ENCODE data around the gene SLC52A3.

GRCh38 chr20:801678-802077, 33.4 kb upstream of the SLC52A3 start:
- TF ChIP-seq CTCF (IDR thresholded peaks at IDR 0.05) = no peak
- TF ChIP-seq, protein P1, sequence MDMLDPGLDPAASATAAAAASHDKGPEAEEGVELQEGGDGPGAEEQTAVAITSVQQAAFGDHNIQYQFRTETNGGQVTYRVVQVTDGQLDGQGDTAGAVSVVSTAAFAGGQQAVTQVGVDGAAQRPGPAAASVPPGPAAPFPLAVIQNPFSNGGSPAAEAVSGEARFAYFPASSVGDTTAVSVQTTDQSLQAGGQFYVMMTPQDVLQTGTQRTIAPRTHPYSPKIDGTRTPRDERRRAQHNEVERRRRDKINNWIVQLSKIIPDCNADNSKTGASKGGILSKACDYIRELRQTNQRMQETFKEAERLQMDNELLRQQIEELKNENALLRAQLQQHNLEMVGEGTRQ (CRISPR knock-in tag; IDR thresholded peaks at IDR 0.05) = no peak
- no peak for TF ChIP-seq CREB1 (CRISPR knock-in tag; IDR thresholded peaks at IDR 0.05)
- no peak for TF ChIP-seq CBFB (CRISPR knock-in tag; IDR thresholded peaks at IDR 0.05; ENCODE audit: low read depth)
- no peak for TF ChIP-seq ZNF532 (CRISPR knock-in tag; IDR thresholded peaks at IDR 0.05; ENCODE audit: borderline replicate concordance)
- TF ChIP-seq ESRRA (CRISPR knock-in tag; IDR thresholded peaks at IDR 0.05; ENCODE audit: borderline replicate concordance) = no peak
- TF ChIP-seq ZNF121 (CRISPR knock-in tag; IDR thresholded peaks at IDR 0.05) = no peak
- no peak for TF ChIP-seq NR3C1 (CRISPR knock-in tag; conservative IDR thresholded peaks at IDR 0.05; ENCODE audit: low read depth)
- TF ChIP-seq, protein P2, sequence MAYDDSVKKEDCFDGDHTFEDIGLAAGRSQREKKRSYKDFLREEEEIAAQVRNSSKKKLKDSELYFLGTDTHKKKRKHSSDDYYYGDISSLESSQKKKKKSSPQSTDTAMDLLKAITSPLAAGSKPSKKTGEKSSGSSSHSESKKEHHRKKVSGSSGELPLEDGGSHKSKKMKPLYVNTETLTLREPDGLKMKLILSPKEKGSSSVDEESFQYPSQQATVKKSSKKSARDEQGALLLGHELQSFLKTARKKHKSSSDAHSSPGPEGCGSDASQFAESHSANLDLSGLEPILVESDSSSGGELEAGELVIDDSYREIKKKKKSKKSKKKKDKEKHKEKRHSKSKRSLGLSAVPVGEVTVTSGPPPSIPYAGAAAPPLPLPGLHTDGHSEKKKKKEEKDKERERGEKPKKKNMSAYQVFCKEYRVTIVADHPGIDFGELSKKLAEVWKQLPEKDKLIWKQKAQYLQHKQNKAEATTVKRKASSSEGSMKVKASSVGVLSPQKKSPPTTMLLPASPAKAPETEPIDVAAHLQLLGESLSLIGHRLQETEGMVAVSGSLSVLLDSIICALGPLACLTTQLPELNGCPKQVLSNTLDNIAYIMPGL (CRISPR knock-in tag; IDR thresholded peaks at IDR 0.05) = no peak
- TF ChIP-seq, protein P3, sequence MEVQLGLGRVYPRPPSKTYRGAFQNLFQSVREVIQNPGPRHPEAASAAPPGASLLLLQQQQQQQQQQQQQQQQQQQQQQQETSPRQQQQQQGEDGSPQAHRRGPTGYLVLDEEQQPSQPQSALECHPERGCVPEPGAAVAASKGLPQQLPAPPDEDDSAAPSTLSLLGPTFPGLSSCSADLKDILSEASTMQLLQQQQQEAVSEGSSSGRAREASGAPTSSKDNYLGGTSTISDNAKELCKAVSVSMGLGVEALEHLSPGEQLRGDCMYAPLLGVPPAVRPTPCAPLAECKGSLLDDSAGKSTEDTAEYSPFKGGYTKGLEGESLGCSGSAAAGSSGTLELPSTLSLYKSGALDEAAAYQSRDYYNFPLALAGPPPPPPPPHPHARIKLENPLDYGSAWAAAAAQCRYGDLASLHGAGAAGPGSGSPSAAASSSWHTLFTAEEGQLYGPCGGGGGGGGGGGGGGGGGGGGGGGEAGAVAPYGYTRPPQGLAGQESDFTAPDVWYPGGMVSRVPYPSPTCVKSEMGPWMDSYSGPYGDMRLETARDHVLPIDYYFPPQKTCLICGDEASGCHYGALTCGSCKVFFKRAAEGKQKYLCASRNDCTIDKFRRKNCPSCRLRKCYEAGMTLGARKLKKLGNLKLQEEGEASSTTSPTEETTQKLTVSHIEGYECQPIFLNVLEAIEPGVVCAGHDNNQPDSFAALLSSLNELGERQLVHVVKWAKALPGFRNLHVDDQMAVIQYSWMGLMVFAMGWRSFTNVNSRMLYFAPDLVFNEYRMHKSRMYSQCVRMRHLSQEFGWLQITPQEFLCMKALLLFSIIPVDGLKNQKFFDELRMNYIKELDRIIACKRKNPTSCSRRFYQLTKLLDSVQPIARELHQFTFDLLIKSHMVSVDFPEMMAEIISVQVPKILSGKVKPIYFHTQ (CRISPR knock-in tag; IDR thresholded peaks at IDR 0.05) = no peak
- no peak for TF ChIP-seq SOX15 (CRISPR knock-in tag; IDR thresholded peaks at IDR 0.05)

Data from WTC11 (cell line).